HEK293 (cell line): Measurements from ENCODE around the gene TRPC4AP.

ENCODE experiments used
- RBAK ChIP-seq: fragments of 450-650 bp; formaldehyde crosslinking; IDR thresholded peaks from 2 replicates; pipeline ENCODE4 v1.5.1; 2016; ENCODE audit warnings: missing biosample characterization, missing genetic modification characterization
- SCRT2 ChIP-seq: fragments of 450-650 bp; formaldehyde crosslinking; IDR thresholded peaks from 2 replicates; pipeline ENCODE4 v1.5.1; 2016; ENCODE audit warnings: missing biosample characterization, missing genetic modification characterization
- ZBTB48 ChIP-seq: fragments of 450-650 bp; formaldehyde crosslinking; IDR thresholded peaks from 2 replicates; pipeline ENCODE4 v1.5.1; 2016; ENCODE audit warnings: missing biosample characterization, missing genetic modification characterization
- ZBTB7A ChIP-seq: fragments of 450-650 bp; formaldehyde crosslinking; IDR thresholded peaks from 2 replicates; pipeline ENCODE4 v1.5.1; 2016; ENCODE audit warnings: low read depth, missing biosample characterization, missing genetic modification characterization
- ZNF37A ChIP-seq: fragments of 450-650 bp; IDR thresholded peaks from 2 replicates; pipeline ENCODE4 v1.5.1; 2018; ENCODE audit warnings: missing biosample characterization, missing genetic modification characterization
- ZNF398 ChIP-seq: fragments of 450-650 bp; formaldehyde crosslinking; IDR thresholded peaks from 2 replicates; pipeline ENCODE4 v1.5.1; 2017; ENCODE audit warnings: missing biosample characterization, missing genetic modification characterization
- ZNF530 ChIP-seq: fragments of 450-650 bp; formaldehyde crosslinking; IDR thresholded peaks from 2 replicates; pipeline ENCODE4 v1.5.1; 2016; ENCODE audit warnings: low read depth, missing biosample characterization, missing genetic modification characterization
- ZNF600 ChIP-seq: fragments of 450-650 bp; formaldehyde crosslinking; IDR thresholded peaks from 2 replicates; pipeline ENCODE4 v1.5.1; 2016; ENCODE audit warnings: missing biosample characterization, missing genetic modification characterization
- ZNF626 ChIP-seq: fragments of 450-650 bp; sonication (Bioruptor Pico); formaldehyde crosslinking; IDR thresholded peaks from 2 replicates; pipeline ENCODE4 v1.5.1; 2018; ENCODE audit warnings: missing biosample characterization, missing genetic modification characterization, inconsistent platforms
- ZNF670 ChIP-seq: fragments of 450-650 bp; formaldehyde crosslinking; IDR thresholded peaks from 2 replicates; pipeline ENCODE4 v1.5.1; 2016; ENCODE audit warnings: missing biosample characterization, missing genetic modification characterization, low read depth
- ZNF777 ChIP-seq: fragments of 450-650 bp; formaldehyde crosslinking; IDR thresholded peaks from 2 replicates; pipeline ENCODE4 v1.5.1; 2017; ENCODE audit warnings: missing biosample characterization, missing genetic modification characterization, borderline replicate concordance
- TF ChIP-seq, protein P1 (sequence below): fragments of 450-650 bp; formaldehyde crosslinking; IDR thresholded peaks from 2 replicates; pipeline ENCODE4 v1.5.1; 2016; ENCODE audit warnings: missing biosample characterization, missing genetic modification characterization
- TF ChIP-seq, protein P2 (sequence below): fragments of 450-650 bp; formaldehyde crosslinking; IDR thresholded peaks from 2 replicates; pipeline ENCODE4 v1.5.1; 2016; ENCODE audit warnings: missing biosample characterization, missing genetic modification characterization

GRCh38 chr20:35004051-35004725 is 88.4 kb downstream of the TRPC4AP start:
- TF ChIP-seq ZNF530 (tag by site-specific recombination) (no peak), ZBTB7A (no peak), SCRT2 (tag by site-specific recombination) (no peak), ZNF777 (tag by site-specific recombination) (no peak), ZNF398 (tag by site-specific recombination) (no peak), RBAK (no peak), ZNF600 (no peak), ZNF37A (tag by site-specific recombination) (no peak), ZNF626 (tag by site-specific recombination) (no peak), ZBTB48 (tag by site-specific recombination) (no peak), ZNF670 (tag by site-specific recombination) (no peak)
- TF ChIP-seq, protein P1, sequence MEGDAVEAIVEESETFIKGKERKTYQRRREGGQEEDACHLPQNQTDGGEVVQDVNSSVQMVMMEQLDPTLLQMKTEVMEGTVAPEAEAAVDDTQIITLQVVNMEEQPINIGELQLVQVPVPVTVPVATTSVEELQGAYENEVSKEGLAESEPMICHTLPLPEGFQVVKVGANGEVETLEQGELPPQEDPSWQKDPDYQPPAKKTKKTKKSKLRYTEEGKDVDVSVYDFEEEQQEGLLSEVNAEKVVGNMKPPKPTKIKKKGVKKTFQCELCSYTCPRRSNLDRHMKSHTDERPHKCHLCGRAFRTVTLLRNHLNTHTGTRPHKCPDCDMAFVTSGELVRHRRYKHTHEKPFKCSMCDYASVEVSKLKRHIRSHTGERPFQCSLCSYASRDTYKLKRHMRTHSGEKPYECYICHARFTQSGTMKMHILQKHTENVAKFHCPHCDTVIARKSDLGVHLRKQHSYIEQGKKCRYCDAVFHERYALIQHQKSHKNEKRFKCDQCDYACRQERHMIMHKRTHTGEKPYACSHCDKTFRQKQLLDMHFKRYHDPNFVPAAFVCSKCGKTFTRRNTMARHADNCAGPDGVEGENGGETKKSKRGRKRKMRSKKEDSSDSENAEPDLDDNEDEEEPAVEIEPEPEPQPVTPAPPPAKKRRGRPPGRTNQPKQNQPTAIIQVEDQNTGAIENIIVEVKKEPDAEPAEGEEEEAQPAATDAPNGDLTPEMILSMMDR (tag by site-specific recombination): no peak
- TF ChIP-seq, protein P2, sequence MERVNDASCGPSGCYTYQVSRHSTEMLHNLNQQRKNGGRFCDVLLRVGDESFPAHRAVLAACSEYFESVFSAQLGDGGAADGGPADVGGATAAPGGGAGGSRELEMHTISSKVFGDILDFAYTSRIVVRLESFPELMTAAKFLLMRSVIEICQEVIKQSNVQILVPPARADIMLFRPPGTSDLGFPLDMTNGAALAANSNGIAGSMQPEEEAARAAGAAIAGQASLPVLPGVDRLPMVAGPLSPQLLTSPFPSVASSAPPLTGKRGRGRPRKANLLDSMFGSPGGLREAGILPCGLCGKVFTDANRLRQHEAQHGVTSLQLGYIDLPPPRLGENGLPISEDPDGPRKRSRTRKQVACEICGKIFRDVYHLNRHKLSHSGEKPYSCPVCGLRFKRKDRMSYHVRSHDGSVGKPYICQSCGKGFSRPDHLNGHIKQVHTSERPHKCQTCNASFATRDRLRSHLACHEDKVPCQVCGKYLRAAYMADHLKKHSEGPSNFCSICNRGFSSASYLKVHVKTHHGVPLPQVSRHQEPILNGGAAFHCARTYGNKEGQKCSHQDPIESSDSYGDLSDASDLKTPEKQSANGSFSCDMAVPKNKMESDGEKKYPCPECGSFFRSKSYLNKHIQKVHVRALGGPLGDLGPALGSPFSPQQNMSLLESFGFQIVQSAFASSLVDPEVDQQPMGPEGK (tag by site-specific recombination): no peak
